ENCODE data around the gene HNRNPLL. TPM values are rescaled to one million over a fixed set of nuclear protein-coding genes. Genes with fewer than 3 reads are reported as not detected.

Gene HNRNPLL
- total RNA-seq, 4 donors from 2014 or later, result 11.9 to 38.1 (median 20.0) TPM

GRCh38 chr2:38626326-38627035 is 23.8 kb upstream of the HNRNPLL start:
- H3K4me3 ChIP-seq, result no peak overlapping the region
- no peak for DNase-seq
- no peaks in the 10 kb centered on the region for H3K4me1 ChIP-seq

GRCh38 chr2:38622210-38622609 is 19.5 kb upstream of the HNRNPLL start:
- intact Hi-C loops (cut with DNase I), result no loop called here
- Histone ChIP-seq H3K27me3 (peaks cover 0 to 12% (median 0%) of the 10 kb centered on the region in 4 donors), H3K36me3 (no peaks in the 10 kb centered on the region), H3K27ac (no peak overlapping the region), H3K4me3 (no peak overlapping the region), H3K9me3 (no peaks in the 10 kb centered on the region), H3K4me1 (peaks cover 0 to 11% (median 8%) of the 10 kb centered on the region in 3 donors)
- WGBS, 2 donors, result 61 to 72% methylated on average over 3 of the region's 3 CpGs
- TF ChIP-seq POLR2A (IDR thresholded peaks at IDR 0.05) (no peak), CTCF (IDR thresholded peaks at IDR 0.05) (no peak)
- DNase-seq, result no peak

More at GRCh38 chr2:38626326-38627035, 23.8 kb upstream of the HNRNPLL start:
- H3K27me3 ChIP-seq, result peaks cover 0 to 13% (median 0%) of the 10 kb centered on the region in 4 donors
- intact Hi-C loops (cut with DNase I), result no loop called here
- H3K27ac ChIP-seq, result no peak overlapping the region
- no peaks in the 10 kb centered on the region for H3K9me3 ChIP-seq
- 78 to 85% methylated on average over 6 to 7 of the region's 7 CpGs for WGBS, 2 donors
- no peaks in the 10 kb centered on the region for H3K36me3 ChIP-seq
- TF ChIP-seq POLR2A (IDR thresholded peaks at IDR 0.05) (no peak), CTCF (IDR thresholded peaks at IDR 0.05) (no peak)

GRCh38 chr2:38621018-38621417 is 18.3 kb upstream of the HNRNPLL start:
- Histone ChIP-seq H3K4me1 (peaks cover 0 to 11% (median 8%) of the 10 kb centered on the region in 3 donors), H3K4me3 (no peak overlapping the region), H3K36me3 (no peaks in the 10 kb centered on the region), H3K9me3 (no peaks in the 10 kb centered on the region), H3K27me3 (peaks cover 0 to 3% (median 0%) of the 10 kb centered on the region in 4 donors), H3K27ac (no peak overlapping the region)
- TF ChIP-seq POLR2A (IDR thresholded peaks at IDR 0.05) (no peak), CTCF (IDR thresholded peaks at IDR 0.05) (no peak)
- intact Hi-C loops (cut with DNase I), result no loop called here
- no peak for DNase-seq

DNA sequence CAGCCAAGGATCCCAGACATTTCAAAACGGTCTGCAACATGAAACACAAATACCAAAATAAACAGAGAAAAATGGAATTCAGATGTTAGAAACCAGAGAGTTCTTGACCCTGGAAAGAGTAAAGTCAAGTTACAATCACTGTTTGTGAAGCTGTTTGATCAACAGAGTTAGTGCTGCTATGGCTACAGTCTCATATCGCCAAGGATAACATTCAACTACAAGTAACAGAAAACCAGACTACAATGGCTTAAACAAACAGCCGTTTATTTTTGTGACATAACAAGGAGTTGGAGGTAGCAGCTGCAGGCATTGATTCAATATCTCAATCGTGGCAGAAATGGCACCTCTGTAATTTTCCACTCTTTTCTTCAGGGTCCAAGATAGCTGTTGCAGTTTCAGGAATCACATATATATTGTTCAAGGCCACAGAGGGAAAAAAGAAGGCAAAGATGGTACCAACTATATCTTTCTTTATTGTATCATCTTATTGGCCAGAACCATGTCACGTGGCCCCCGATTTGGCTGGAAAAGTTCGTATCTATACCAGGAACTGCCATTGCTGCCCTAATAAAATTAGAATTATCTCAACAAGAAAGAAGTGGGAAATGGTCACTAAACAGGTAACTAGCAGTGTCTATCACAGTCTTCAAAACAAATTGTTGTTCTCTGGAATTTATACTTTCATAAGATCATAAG is 17.7 kb upstream of the HNRNPLL start:
- no peak for DNase-seq
- Histone ChIP-seq H3K27ac (peak overlapping the region in 1 of 4 donors; percentile 6), H3K4me3 (no peak overlapping the region), H3K9me3 (no peaks in the 10 kb centered on the region), H3K36me3 (no peaks in the 10 kb centered on the region), H3K4me1 (peaks cover 0 to 11% (median 8%) of the 10 kb centered on the region in 3 donors), H3K27me3 (peaks cover 0 to 3% (median 0%) of the 10 kb centered on the region in 4 donors)
- intact Hi-C loops (cut with DNase I), result no loop called here
- TF ChIP-seq POLR2A (IDR thresholded peaks at IDR 0.05) (no peak), CTCF (IDR thresholded peaks at IDR 0.05) (no peak)
- WGBS, 2 donors, result 43 to 44% methylated on average over 7 of the region's 7 CpGs

All from esophagus squamous epithelium (tissue), 5 donors.